Upper lobe of left lung (tissue), 4 donors: ENCODE measurements around the gene GLTP.

ENCODE experiments used
- POLR2A ChIP-seq, 4 donors: fragments of 450-650 bp; IDR thresholded peaks; one replicate each; pipeline ENCODE4 v1.5.1; 2016 to 2017; ENCODE audit warnings: antibody characterized with exemption in 4 of 4, mild to moderate bottlenecking in 2 of 4
- TF ChIP-seq, protein P1 (sequence below), 6 experiments: fragments of 450-650 bp in 4 of 6; fragments of 200-600 bp in 2 of 6; sonication (generic) in 2 of 6; IDR thresholded peaks; one replicate each; pipeline ENCODE4 v1.5.1; 2016 to 2019; ENCODE audit warnings: antibody characterized with exemption in 6 of 6

DNA sequence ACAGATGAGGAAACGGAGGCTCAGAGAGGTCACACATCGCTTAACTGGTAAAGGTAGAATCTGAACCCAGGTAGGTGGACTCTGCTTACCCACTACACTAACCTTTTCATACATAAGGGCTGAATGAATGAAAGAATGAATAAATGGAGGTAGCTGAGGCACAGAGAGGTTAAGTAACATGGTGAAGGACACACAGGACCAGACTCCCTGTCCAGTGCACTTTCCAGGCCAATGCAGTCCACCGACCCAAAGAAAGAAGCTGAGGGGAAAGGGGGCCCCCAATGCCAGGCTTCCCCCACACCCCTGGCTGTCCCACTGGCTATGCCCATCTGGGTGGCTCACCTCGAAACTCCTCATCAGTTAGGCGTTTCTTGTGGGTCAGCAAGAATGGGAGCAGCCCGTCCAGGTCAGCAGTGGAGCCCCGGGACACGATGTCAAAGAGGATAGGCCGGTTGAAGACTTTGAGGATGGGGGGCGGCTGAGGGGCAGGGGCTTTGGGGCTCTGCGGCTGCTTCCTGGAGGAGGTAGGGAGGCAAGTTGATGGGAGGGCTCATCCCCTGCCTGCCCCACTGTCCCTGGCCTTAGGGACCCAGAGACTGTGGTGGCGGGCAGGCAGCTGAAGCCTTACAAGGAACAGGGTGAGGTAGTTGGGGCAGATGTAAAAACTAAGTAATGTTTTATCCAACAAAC lies 72.2 kb downstream of the GLTP start:
- TF ChIP-seq, protein P1, sequence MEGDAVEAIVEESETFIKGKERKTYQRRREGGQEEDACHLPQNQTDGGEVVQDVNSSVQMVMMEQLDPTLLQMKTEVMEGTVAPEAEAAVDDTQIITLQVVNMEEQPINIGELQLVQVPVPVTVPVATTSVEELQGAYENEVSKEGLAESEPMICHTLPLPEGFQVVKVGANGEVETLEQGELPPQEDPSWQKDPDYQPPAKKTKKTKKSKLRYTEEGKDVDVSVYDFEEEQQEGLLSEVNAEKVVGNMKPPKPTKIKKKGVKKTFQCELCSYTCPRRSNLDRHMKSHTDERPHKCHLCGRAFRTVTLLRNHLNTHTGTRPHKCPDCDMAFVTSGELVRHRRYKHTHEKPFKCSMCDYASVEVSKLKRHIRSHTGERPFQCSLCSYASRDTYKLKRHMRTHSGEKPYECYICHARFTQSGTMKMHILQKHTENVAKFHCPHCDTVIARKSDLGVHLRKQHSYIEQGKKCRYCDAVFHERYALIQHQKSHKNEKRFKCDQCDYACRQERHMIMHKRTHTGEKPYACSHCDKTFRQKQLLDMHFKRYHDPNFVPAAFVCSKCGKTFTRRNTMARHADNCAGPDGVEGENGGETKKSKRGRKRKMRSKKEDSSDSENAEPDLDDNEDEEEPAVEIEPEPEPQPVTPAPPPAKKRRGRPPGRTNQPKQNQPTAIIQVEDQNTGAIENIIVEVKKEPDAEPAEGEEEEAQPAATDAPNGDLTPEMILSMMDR (IDR thresholded peaks at IDR 0.05) = no peak
- no peak for TF ChIP-seq POLR2A (IDR thresholded peaks at IDR 0.05)
